ENCODE measurements around the gene ARFGAP1.

Gene ARFGAP1

GRCh38 chr20:63309261-63310071, 36.9 kb downstream of the ARFGAP1 start:
- no peak for DNase-seq (ENCODE audit: low spot score)

GRCh38 chr20:63310265-63310991, 37.8 kb downstream of the ARFGAP1 start:
- DNase-seq (ENCODE audit: low spot score): no peak

DNA sequence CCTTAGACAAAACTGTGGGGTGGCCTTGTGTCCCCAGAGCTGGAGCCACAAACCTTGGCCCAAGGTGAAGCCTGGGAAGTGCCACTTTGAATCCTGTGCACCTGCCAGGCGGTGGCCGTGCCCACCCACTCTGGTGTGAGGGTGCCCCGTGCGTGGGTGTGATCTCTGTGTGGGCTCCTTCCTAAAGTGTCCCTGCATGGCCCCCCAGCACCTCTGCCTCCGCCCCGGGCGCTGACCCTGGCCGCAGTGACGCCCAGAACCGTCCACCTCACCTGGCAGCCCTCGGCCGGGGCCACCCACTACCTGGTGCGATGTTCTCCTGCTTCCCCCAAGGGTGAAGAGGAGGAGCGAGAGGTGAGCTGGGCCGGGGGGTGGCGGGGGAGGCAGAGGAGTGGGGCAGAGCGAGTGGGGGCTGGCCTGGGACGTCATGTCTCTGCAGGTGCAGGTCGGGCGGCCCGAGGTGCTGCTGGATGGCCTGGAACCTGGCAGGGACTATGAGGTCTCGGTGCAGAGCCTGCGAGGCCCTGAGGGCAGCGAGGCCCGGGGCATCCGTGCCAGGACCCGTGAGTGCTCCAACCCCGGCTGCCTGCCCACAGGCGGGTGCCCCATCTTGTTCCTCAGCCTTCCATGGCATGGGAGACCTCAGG, 38.7 kb downstream of the ARFGAP1 start:
- no peak for DNase-seq (ENCODE audit: low spot score)

DNA sequence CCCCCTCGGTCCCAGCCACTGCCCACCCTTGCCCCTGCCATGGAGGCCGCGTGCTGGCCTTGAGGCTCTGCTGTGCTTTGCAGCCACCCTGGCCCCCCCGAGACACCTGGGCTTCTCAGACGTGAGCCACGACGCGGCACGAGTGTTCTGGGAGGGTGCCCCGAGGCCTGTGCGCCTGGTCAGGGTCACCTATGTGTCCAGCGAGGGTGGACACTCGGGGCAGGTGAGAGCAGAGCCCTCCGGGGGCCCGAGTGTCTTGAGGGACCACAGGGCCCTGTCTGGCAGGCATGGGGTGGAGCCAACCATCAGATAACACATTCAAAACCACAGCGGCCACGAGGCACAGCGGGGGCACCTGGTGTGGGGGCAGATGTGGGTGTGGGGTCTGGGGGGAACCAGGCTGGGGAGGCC, 39.2 kb downstream of the ARFGAP1 start:
- DNase-seq (ENCODE audit: low spot score): no peak

DNA sequence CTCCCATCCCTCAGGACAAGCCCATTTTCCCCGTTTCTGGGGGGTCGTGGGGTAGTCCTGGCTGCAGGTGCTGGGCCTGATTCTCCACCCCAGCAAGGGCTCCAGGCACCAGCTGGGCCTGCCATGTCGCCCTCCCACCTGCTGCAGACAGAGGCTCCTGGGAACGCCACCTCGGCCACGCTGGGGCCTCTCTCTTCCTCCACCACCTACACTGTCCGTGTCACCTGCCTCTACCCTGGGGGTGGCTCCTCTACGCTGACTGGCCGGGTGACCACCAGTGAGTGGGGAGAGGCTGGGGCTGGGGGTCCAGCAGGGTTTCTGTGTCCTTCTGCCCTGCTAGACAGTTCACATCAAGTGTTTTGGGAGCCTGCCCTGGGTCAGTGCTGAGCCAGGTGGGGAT, 39.7 kb downstream of the ARFGAP1 start:
- no peak for DNase-seq (ENCODE audit: low spot score)

DNA sequence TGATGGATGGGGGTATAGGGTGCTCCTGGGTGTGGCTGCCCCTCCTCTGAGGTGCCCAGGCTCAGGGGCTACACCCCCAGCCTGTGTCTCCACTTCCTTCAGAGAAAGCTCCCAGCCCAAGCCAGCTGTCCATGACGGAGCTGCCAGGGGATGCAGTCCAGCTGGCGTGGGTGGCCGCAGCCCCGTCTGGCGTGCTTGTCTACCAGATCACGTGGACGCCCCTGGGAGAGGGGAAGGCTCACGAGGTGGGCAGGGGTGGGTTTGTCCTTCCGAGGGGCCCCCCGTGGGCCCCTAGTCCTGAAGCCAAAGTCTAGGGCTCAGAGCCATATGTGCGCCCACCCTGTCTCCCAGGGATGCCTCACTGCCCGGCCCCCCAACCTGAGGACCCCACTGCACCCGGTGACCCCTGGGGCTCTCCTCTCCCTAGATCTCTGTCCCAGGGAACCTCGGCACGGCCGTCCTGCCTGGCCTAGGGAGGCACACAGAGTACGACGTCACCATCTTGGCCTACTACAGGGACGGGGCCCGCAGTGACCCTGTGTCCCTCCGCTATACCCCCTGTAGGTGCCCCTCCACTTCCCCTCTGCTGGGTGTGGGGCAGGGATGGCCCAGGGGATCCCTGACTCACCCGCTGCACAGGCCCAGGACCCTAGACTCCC, 40.2 kb downstream of the ARFGAP1 start:
- DNase-seq (ENCODE audit: low spot score): no peak

- no peak for DNase-seq (ENCODE audit: low spot score)
These were observed 40.9 kb downstream of the ARFGAP1 start for GRCh38 chr20:63313349-63314014.

DNA sequence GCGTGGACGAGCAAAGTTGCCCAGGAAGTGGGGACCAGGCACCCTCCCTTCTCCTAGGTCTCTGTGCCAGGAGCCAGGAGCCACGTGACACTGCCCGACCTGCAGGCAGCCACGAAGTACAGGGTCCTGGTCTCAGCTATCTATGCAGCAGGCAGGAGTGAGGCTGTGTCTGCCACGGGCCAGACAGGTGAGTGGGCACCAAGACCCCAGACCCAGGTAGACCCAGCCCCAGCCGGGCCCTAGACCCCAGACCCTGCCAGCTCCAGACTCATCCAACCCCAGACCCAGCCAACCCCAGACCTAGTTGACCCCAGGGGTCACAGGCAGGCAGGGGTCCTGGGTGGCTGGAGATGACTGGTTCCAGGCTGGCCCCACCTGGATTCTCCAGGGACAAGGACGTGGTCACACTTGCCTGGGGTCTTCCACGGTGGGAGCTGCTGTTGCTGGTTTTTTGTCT, 41.4 kb downstream of the ARFGAP1 start:
- no peak for DNase-seq (ENCODE audit: low spot score)

- DNase-seq (ENCODE audit: low spot score): no peak
These were observed 42.1 kb downstream of the ARFGAP1 start for GRCh38 chr20:63314566-63315239.

GRCh38 chr20:63315240-63315689, 42.7 kb downstream of the ARFGAP1 start:
- no peak for DNase-seq (ENCODE audit: low spot score)

DNA sequence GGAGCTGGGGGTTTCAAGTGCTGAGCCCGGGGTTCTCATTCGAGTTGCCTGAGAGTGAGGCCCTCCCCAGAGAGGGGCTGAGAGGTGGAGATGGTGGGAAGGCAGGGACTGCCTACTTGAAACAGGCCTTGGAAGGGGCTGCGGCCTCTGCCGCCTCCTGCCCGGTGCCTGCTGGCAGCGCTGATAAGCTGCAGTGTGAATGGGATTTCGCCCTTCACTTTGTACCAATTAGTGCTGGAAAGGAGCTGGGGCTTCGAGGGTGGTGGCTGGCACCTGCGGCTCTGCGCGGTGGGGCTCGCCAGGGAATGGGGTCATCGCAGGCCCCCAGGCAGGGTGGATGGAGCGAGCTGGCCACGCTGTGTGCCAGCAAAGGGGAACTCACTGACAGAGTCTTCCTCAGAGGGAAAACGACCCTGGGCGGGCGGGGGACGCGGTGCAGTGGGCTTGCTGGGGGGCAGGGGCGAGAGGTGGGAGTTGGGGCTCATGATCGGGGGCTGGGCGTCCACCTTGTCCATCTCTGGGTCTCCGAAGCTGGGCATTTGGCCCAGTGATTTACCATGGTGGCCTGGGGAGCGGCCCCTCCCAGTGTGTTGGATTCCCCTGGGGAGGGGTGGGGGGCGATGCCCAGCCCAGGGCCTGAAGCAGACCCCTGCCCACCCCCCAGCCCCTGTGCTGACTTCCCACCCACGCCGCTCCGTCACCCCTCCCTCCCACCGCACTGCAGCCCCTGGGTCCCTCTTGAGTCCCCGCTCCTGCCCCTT, 43.3 kb downstream of the ARFGAP1 start:
- no peak for DNase-seq (ENCODE audit: low spot score)

- DNase-seq (ENCODE audit: low spot score): no peak
These were observed 43.9 kb downstream of the ARFGAP1 start for GRCh38 chr20:63316502-63316921.

- DNase-seq (ENCODE audit: low spot score): no peak
These were observed 44.4 kb downstream of the ARFGAP1 start for GRCh38 chr20:63317061-63317460.

DNA sequence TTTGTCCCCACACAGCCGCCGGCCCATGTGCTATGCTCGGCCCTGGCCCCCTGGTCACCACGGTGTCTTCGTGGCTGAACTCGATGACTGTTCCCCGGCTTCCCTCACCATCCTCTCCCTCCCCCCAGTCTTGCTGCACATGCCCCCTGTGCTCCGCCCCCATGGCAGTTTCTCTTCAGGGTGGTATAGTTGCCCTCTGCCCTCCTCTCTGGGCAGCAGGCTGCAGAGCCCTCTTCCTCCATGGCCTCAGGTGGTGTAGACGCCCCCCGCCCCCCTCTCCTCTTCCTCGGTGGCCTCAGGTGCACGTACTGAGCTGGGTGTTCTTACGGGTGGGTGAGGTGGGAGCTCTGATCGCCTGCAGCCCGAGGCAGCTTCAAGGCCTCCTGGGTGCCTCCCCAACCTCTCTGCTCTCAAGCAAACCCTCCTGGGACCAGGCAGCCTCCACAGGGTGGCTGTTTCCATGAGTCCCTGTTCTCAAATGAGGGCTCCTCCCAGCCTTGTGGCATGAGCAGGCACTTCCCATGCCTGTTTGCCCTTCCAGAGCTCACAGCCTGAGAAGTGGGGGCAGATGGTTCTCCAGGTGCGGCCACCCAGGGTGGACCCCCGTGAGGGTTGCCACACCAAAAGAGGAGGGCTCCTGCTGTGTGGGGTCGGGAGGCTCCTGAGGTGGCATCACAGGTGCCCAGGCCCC, 45.1 kb downstream of the ARFGAP1 start:
- DNase-seq (ENCODE audit: low spot score): no peak

- DNase-seq (ENCODE audit: low spot score): no peak
These were observed 46.0 kb downstream of the ARFGAP1 start for GRCh38 chr20:63318391-63319163.

- DNase-seq (ENCODE audit: low spot score): no peak
These were observed 46.8 kb downstream of the ARFGAP1 start for GRCh38 chr20:63319164-63320040.

DNA sequence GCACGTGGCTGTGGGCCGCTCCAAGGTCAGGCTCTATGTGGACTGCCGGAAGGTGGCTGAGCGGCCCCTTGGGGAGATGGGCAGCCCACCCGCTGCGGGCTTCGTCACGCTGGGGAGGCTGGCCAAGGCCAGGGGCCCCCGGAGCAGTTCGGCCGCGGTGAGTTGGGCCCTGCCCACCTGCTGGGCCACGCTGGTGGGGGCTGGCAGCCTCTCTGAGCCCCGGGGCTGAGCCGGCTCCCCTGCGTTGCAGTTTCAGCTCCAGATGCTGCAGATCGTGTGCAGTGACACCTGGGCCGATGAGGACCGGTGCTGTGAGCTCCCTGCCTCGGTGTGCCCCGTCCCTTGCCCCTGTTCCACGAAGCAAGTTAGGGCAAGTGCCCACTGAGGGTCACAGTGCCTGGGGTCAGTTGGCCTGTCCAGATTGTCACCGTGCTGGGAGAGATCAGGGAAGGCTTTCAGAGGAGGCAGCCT, 47.5 kb downstream of the ARFGAP1 start:
- DNase-seq (ENCODE audit: low spot score): no peak
